SKM-1 treated with dmso at 0.1 percent for 144 hours (cell line): ENCODE results near the gene PYGO1.
"Not testable (repeated sequence)": the region's sequence is repeated elsewhere in the genome, so short reads cannot be mapped to it uniquely, and the experiment has no call there.

ENCODE experiments used
- DNase-seq: peaks from one replicate; lab custom pipeline; 2025; ENCODE audit not compliant: unreplicated experiment; lab: John Stamatoyannopoulos, UW

The PYGO1 gene

DNA sequence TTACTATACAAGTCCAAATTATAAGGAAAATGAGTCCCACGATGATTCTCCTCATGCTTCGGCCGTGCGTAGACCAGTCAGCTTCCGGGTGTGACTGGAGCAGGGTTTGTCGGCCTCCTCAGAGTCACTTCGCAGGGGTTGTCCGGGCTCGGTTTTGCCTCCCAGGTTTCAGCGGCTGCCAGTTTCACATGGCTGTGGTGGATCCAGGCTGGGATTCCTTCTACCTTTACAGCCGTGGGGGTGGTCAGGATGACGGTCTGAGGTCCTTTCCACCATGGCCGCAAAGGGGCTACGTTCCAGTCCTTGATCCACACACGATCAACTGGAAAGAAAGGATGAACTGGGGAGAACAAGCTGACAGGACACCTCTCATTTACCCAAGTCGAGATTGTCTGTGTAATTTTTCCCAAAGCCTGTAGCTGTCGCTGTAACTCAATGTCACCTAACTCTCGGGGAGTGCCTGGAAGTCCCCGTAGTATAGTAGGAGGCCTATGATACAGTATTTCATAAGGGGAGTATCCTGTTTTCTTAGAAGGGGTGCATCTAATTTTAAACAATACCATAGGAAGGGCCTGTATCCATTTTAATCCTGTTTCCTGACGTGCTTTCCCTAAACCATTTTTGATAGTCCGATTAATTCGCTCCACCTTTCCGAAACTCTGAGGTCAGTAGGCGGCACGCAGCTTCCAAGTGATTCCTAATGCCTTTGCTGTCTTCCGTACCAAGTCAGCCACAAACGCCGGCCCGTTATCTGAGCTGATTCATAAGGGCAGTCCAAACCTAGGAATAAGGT, 74.3 kb downstream of the PYGO1 start:
- not testable (repeated sequence) for DNase-seq

DNA sequence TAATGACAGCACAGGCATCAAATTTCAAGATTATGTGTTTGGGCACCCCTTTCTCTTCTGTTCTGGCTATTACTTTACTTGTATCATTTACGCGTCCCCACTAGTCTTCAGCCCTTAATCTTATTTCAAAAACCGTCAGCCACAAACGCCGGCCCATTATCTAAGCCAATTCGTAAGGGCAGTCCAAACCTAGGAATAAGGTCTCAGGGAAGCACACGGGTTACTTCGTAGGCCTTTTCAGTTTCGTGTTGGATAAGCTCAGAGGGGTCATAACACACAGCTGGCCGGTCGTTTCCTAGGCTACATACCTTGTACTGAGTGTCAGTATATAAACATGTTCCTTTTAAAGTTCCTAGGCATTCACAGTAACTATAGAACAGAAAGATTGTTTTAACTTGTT, 75.0 kb downstream of the PYGO1 start:
- no peak for DNase-seq

DNA sequence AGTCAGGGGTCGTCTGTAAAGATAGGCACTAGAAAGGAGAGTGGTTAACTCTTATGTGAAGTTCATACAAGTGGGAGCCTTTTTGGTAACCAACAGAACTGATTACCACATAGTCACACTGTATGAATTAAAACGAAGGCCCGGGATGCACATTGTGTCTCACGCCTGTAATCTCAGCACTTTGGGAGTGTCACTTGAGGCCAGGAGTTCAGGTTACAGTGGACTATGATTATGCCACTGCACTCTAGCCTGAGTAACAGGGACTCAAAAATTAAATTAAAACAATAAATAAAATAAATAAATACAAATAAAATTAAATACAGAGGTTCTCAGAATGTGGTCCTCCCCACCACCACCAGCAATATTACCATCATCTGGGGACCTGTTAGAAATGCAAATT, 80.6 kb downstream of the PYGO1 start:
- no peak for DNase-seq

DNA sequence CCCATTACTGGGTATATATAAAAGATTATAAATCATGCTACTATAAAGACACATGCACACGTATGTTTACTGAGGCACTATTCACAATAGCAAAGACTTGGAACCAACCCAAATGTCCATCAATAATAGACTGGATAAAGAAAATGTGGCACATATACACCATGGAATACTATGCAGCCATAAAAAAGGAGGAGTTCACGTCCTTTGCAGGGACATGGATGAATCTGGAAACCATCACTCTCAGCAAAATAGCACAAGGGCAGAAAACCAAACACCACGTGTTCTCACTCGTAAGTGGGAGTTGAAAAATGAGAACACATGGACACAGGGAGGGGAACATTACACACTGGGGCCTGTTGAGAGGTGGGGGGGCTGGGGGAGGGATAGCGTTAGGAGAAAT, 82.7 kb downstream of the PYGO1 start:
- not testable (repeated sequence) for DNase-seq

DNA sequence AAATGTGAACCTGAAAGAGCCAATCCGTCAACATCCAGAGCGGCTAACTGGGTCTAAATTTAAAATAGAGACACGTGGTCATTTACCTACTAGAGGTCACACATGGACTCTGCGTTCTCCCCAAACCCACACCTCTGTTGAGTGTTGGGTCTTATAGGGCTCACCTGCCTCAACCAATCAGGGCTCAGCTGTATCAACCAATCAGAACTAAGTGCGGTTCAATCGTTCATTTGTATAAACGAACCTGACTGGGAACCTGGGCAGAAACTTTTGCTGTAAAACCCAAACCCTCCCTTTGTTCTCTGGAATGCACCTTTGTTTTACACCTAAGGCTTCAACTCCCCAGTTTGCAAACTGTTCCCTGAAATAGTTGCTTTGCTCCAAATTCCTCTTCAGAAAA, 89.0 kb downstream of the PYGO1 start:
- no peak for DNase-seq

DNA sequence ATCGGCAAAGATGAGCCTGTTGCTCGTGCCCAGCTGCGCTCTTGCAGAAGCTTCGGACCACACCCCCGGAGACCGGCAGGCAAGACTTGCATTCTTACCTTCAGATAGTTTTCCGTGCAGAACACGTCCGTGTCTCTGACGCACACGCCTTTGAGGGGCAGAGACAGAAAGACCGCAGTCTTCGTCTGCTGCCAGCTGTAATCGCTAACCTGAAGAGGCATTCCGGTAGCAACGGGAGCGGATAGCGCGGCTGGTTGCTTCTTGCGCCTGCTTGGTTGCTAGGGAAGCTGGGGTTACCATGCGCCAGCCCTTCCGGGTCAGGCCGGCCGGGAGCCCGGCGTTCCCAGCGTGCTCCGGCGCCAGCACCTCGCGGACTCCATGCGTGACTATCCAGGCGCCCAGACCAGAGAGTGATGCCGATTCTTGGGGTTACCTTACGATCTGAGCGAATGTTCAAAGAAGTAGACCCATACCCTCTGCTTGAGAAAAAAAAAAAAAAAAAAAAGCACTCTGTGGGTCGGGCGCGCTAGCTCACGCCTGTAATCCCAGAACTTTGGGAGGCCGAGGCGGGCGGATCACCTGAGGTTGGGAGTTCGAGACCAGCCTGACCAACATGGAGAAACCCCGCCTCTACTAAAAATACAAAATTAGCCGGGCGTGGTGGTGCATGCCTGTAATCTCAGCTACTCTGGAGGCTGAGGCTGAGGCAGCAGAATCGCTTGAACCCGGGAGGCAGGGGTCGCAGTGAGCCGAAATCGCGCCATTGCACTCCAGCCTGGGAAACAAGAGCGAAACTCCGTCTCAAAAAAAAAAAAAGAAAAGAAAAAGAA, 89.8 kb downstream of the PYGO1 start:
- peak; percentile 88 for DNase-seq

DNA sequence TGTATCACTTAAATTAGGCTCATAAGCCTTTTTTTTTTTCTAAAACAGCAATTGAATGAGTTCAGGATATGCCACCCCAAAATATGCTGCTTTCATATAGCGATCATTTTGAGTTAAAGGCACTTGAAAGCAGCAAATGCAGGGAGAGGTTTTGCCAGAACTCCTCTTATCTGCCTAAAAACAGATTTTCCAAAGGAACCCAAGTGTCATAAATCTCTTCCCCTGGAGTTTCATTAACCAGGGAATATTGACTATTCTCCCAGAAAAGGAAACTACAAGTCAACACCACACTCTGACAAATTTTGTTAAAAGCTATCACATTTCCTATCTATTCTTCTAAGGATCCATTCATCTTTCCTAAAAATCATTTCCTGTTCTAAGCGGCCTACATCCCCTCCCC, 91.4 kb downstream of the PYGO1 start:
- no peak for DNase-seq

DNA sequence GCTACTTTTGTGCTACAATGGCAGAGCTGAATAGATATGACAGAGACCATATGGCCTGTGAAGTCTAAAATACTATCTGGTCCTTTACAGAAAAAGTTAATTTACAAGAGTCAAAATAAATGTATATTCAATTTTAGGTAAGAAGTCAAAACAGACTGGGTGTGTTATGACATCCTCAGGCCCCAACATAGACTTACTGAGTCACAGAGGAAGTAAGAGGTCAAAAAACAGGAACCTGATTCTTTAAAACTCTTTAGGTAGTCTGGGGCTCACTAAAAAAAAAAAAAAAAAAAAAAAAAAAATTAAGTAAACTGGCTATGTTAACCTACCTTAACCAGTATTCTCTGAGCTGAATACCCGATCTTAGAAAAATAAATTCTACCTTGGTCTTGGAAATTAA, 93.2 kb downstream of the PYGO1 start:
- DNase-seq = peak; percentile 88

DNA sequence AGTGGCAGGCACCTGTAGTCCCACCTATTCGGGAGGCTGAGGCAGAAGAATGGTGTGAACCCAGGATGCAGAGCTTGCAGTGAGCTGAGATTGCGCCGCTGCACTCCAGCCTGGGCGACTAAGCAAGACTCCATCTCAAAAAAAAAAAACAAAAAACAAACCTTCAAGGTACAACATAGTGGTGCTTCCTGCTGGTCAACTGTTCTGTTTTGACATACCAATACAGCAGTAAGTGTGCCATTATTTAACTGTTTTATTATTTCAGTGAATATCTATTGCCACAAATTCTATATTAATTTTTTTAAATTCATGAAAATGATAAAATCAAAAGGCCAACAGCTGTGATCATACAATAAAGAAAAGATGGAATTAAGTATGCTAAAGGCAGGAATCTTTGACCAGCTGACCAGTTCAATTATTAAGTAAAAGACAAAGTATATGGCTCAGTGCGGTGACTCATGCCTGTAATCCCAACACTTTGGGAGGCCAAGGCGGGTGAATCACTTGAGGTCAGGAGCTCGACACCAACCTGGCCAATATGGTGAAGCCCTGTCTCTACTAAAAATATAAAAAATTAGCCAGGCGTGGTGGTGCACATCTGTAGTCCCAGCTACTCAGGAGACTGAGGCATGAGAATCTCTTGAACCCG, 99.1 kb downstream of the PYGO1 start:
- DNase-seq = not testable (repeated sequence)
